ENCODE measurements around the gene EPS8L2. TPM values are rescaled to one million over a fixed set of nuclear protein-coding genes. Genes with fewer than 3 reads are reported as not detected.

The EPS8L2 gene
- total RNA-seq, 1 experiment from 2014 or later, result 92.8 TPM

DNA sequence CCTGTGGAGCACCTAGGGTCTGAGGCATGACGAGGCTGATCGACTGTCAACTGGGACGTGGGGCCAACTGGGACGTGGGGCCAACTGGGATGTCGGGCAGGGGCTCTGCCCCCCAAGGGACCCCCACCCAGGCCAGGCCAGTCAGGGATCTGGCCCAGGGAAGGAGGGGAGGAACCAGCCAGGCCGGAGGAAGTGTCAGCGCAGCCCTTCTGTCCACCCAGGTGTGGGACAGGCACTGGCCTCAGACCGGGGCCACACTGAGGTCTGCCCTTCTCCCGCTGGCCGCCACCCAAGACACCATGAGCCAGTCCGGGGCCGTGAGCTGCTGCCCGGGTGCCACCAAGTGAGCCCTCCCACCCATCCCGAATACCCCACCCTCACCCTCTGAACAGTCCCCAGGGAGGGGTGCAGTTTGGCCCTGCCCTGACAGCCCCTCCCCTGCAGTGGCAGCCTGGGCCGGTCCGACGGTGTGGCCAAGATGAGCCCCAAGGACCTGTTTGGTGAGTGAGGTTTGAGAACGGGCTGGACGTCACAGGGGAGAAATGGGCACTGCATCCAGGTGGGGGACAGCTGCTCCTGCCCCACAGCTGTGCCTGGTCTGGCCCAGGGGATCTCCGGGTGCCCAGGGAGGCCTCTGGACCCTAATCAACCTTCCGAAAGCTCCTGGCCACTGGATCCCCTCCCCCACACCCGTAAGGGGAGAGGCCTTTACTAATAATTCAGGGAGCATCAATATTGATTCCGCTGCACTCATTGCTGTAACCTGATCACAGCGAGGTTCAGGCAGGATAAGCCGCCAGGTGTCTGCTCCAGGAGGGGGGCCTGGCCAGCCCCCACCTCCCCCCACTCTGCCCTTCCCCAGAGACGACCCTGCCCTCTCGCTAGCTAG, 3.3 kb downstream of the EPS8L2 start:
- DNase-seq, result no peak
- Histone ChIP-seq H3K23ac (ENCODE audit: insufficient read length, low read depth, low read length) (no peak overlapping the region), H3K56ac (ENCODE audit: insufficient read length, low read depth, low read length) (no peak overlapping the region), H3K18ac (ENCODE audit: insufficient read length, low read depth, low read length) (no peak overlapping the region), H4K8ac (replicated peaks; ENCODE audit: insufficient read length, low read depth, low read length) (no peak overlapping the region), H3K4me1 (ENCODE audit: insufficient read depth, low read length) (peaks cover 5% of the 10 kb centered on the region; the same call in 1 of the 2 replicates), H3K9ac (ENCODE audit: extremely low read depth, insufficient read length, low read length) (no peak overlapping the region), H3K27me3 (ENCODE audit: insufficient read depth, low read length) (no peaks in the 10 kb centered on the region), H3K9me3 (ENCODE audit: control insufficient read depth, low read depth, low read length) (no peaks in the 10 kb centered on the region), H3K4ac (ENCODE audit: low read depth, low read length) (no peak overlapping the region), H3T11ph (ENCODE audit: low read length) (no peak overlapping the region), H3K27ac (ENCODE audit: insufficient read length, low read depth, low read length) (no peak overlapping the region), H3K79me2 (ENCODE audit: insufficient read depth, low read length) (no peaks in the 10 kb centered on the region), H3K79me1 (ENCODE audit: insufficient read depth, low read depth, low read length, poor library complexity, severe bottlenecking) (no peaks in the 10 kb centered on the region), H3K4me2 (ENCODE audit: insufficient read depth, insufficient read length, low read length) (no peak overlapping the region), H3K23me2 (ENCODE audit: insufficient read length, low read depth, low read length, poor library complexity, severe bottlenecking) (peaks cover 3% of the 10 kb centered on the region), H4K20me1 (ENCODE audit: control insufficient read depth, insufficient read depth, insufficient read length) (no peaks in the 10 kb centered on the region), H2BK120ac (ENCODE audit: low read depth, low read length, poor library complexity, severe bottlenecking) (no peak overlapping the region), H2BK12ac (ENCODE audit: insufficient read length, low read depth, low read length) (no peak overlapping the region), H4K91ac (ENCODE audit: insufficient read length, low read depth, low read length) (no peak overlapping the region), H2AFZ (ENCODE audit: low read length) (no peak overlapping the region), H2AK5ac (ENCODE audit: insufficient read length, low read length) (no peak overlapping the region), H2BK20ac (ENCODE audit: low read depth, low read length, poor library complexity, severe bottlenecking) (no peak overlapping the region), H3K14ac (ENCODE audit: insufficient read depth, low read length) (no peak overlapping the region; the same call in 1 of the 2 replicates), H2BK15ac (ENCODE audit: low read depth, low read length) (no peak overlapping the region), H4K5ac (ENCODE audit: insufficient read length, low read depth, low read length) (no peak overlapping the region), H2BK5ac (ENCODE audit: insufficient read length, low read length) (no peak overlapping the region)
- H3K27ac Mint-ChIP-seq, result no peak overlapping the region; a peak in 1 of 7 replicates
- peaks cover 15 to 33% of the 10 kb centered on the region in 2 experiments for H3K4me1 Mint-ChIP-seq
- WGBS (ENCODE audit: extremely low coverage, insufficient read length, low lambda C conversion rate), result no CpG with 5 or more reads among the region's 27 CpGs
- no peak overlapping the region for H3K4me3 Mint-ChIP-seq
- no peaks in the 10 kb centered on the region; the same call in 1 of the 2 replicates for H3K27me3 Mint-ChIP-seq (ENCODE audit: low read depth)
- H3K9me3 Mint-ChIP-seq, result no peaks in the 10 kb centered on the region
- TF ChIP-seq, protein P1, sequence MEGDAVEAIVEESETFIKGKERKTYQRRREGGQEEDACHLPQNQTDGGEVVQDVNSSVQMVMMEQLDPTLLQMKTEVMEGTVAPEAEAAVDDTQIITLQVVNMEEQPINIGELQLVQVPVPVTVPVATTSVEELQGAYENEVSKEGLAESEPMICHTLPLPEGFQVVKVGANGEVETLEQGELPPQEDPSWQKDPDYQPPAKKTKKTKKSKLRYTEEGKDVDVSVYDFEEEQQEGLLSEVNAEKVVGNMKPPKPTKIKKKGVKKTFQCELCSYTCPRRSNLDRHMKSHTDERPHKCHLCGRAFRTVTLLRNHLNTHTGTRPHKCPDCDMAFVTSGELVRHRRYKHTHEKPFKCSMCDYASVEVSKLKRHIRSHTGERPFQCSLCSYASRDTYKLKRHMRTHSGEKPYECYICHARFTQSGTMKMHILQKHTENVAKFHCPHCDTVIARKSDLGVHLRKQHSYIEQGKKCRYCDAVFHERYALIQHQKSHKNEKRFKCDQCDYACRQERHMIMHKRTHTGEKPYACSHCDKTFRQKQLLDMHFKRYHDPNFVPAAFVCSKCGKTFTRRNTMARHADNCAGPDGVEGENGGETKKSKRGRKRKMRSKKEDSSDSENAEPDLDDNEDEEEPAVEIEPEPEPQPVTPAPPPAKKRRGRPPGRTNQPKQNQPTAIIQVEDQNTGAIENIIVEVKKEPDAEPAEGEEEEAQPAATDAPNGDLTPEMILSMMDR (conservative IDR thresholded peaks at IDR 0.05), result no peak
- H3K36me3 Mint-ChIP-seq (ENCODE audit: insufficient read depth in 1 of 3, low read depth in 3 of 3), result peaks cover 0 to 6% (median 0%) of the 10 kb centered on the region in 3 experiments; a peak in 1 of 7 replicates
